Measurements from ENCODE around the gene PLB1. TPM values are rescaled to one million over a fixed set of nuclear protein-coding genes. Genes with fewer than 3 reads are reported as not detected.

PLB1 gene
- total and polyA plus RNA-seq, 9 of the 15 experiments (the other 6 are each of a cell fraction or from before 2014, with no cell fraction given), result 0.01 to 0.09 (median 0.07) TPM; not detected in 2

- no TSS peak for BruUV-seq (replicated peaks)
- 0% methylated on average over 2 of the region's 4 CpGs for WGBS (ENCODE audit: insufficient coverage, low coverage, missing lambda C conversion rate)
These were observed 32.3 kb downstream of the PLB1 start for GRCh38 chr2:28528206-28528605.

More at GRCh38 chr2:28528206-28528605, 32.3 kb downstream of the PLB1 start:
- Histone ChIP-seq H3K4me3 (no peak overlapping the region), H3K36me3 (ENCODE audit: control insufficient read depth, insufficient read depth, low read length) (no peaks in the 10 kb centered on the region), H3K9me3 (replicated peaks; ENCODE audit: control insufficient read depth, insufficient read depth, low read depth, low read length) (no peaks in the 10 kb centered on the region), H4K20me1 (replicated peaks; ENCODE audit: control insufficient read depth, insufficient read depth, low read length) (peaks cover 9% of the 10 kb centered on the region; the same call in 1 of the 2 replicates), H3K4me2 (ENCODE audit: insufficient read depth, low read length) (no peak overlapping the region), H3K9me1 (ENCODE audit: control insufficient read depth, insufficient read depth, low read length) (no peaks in the 10 kb centered on the region), H3K9ac (ENCODE audit: insufficient read depth in 1 of 2, low read depth in 2 of 2, low read length in 2 of 2) (no peak overlapping the region), H2AFZ (ENCODE audit: low read depth, low read length) (no peak overlapping the region), H3K27me3 (ENCODE audit: control insufficient read depth in 2 of 2, insufficient read depth in 2 of 2, low read length in 2 of 2) (peaks cover 16 to 63% of the 10 kb centered on the region in 2 experiments), H3K27ac (ENCODE audit: extremely low read depth, low read depth, low read length) (no peak overlapping the region), H3K79me2 (ENCODE audit: control insufficient read depth, insufficient read depth, low read length) (no peaks in the 10 kb centered on the region), H3K4me1 (replicated peaks in 1 of 2; ENCODE audit: control insufficient read depth in 2 of 2, insufficient read depth in 2 of 2, low read length in 2 of 2) (no peaks in the 10 kb centered on the region; a peak in 1 of 5 replicates)
- no peak for TF ChIP-seq ZNF583 (CRISPR knock-in tag; IDR thresholded peaks at IDR 0.05)
- TF ChIP-seq ZBTB33 (CRISPR knock-in tag; IDR thresholded peaks at IDR 0.05), result no peak
- no peak for TF ChIP-seq HDAC8 (tag; IDR thresholded peaks at IDR 0.05)
- TF ChIP-seq ZBTB11 (CRISPR knock-in tag; IDR thresholded peaks at IDR 0.05), result no peak
- ATAC-seq, result no peak
- CTCF ChIA-PET (ENCODE audit: low intra/inter-chr PET ratio), result interaction anchor here (0.7 kb wide), 1 partner anchor 39 kb away, joined by 3 read pairs; no protein-coding TSS in a partner anchor
- DNase-seq (ENCODE audit: extremely low read depth in 1 of 4, low spot score in 3 of 4), result no peak
- POLR2A ChIA-PET, result interaction anchor here (0.6 to 1.9 kb wide), 3 partner anchors 11 to 19 kb away, joined by 3 to 6 read pairs (median 4); no protein-coding TSS in a partner anchor
- FAIRE-seq, result no peak
- intact Hi-C loops (cut with micrococcal nuclease), result no loop called here
- in situ Hi-C loops (cut with MboI), result no loop called here

Data from K562 (cell line).